Measurements from ENCODE around the gene HOMER1. TPM values are rescaled to one million over a fixed set of nuclear protein-coding genes. Genes with fewer than 3 reads are reported as not detected.

Gene HOMER1
- total RNA-seq, 4 donors from 2014 or later = 4.9 to 10.6 (median 8.2) TPM

- TF ChIP-seq CTCF (IDR thresholded peaks at IDR 0.05) (no peak), POLR2A (IDR thresholded peaks at IDR 0.05) (no peak)
- intact Hi-C loops (cut with DNase I) = no loop called here
- H3K36me3 ChIP-seq = no peaks in the 10 kb centered on the region
- no peak for DNase-seq
- H3K9me3 ChIP-seq = no peaks in the 10 kb centered on the region
- no peaks in the 10 kb centered on the region for H3K27me3 ChIP-seq
- H3K4me1 ChIP-seq = peaks cover 0 to 2% (median 0%) of the 10 kb centered on the region in 3 donors
- no peak overlapping the region for H3K4me3 ChIP-seq
- 72 to 85% methylated on average over 5 of the region's 5 CpGs for WGBS, 2 donors
- no peak overlapping the region for H3K27ac ChIP-seq
Measured at GRCh38 chr5:79418276-79418675, 95.7 kb downstream of the HOMER1 start.

- no peak for TF ChIP-seq CTCF (IDR thresholded peaks at IDR 0.05)
- TF ChIP-seq POLR2A (IDR thresholded peaks at IDR 0.05) = no peak
- intact Hi-C loops (cut with DNase I) = no loop called here
- 96 to 97% methylated on average over 1 of the region's 1 CpG for WGBS, 2 donors
Measured at GRCh38 chr5:79417495-79417894, 96.4 kb downstream of the HOMER1 start.

GRCh38 chr5:79416499-79416898 is 97.4 kb downstream of the HOMER1 start:
- 82 to 84% methylated on average over 2 of the region's 2 CpGs for WGBS, 2 donors
- no peaks in the 10 kb centered on the region for H3K27me3 ChIP-seq
- peaks cover 0 to 7% (median 0%) of the 10 kb centered on the region in 3 donors for H3K4me1 ChIP-seq
- intact Hi-C loops (cut with DNase I) = no loop called here
- H3K36me3 ChIP-seq = no peaks in the 10 kb centered on the region
- no peak overlapping the region for H3K4me3 ChIP-seq
- no peak for DNase-seq
- no peaks in the 10 kb centered on the region for H3K9me3 ChIP-seq
- no peak for TF ChIP-seq CTCF (IDR thresholded peaks at IDR 0.05)
- no peak for TF ChIP-seq POLR2A (IDR thresholded peaks at IDR 0.05)
- H3K27ac ChIP-seq = no peak overlapping the region

More at GRCh38 chr5:79417495-79417894, 96.4 kb downstream of the HOMER1 start:
- H3K9me3 ChIP-seq = no peaks in the 10 kb centered on the region
- H3K36me3 ChIP-seq = no peaks in the 10 kb centered on the region
- no peaks in the 10 kb centered on the region for H3K27me3 ChIP-seq
- DNase-seq = no peak
- no peak overlapping the region for H3K4me3 ChIP-seq
- H3K27ac ChIP-seq = no peak overlapping the region
- H3K4me1 ChIP-seq = peaks cover 0 to 7% (median 0%) of the 10 kb centered on the region in 3 donors

GRCh38 chr5:79413112-79413511 is 100.8 kb downstream of the HOMER1 start:
- DNase-seq = no peak
- Histone ChIP-seq H3K27me3 (no peaks in the 10 kb centered on the region), H3K27ac (no peak overlapping the region), H3K36me3 (peaks cover 0 to 10% (median 0%) of the 10 kb centered on the region in 3 donors), H3K9me3 (peaks cover 0 to 13% (median 11%) of the 10 kb centered on the region in 3 donors), H3K4me1 (peaks cover 0 to 7% (median 0%) of the 10 kb centered on the region in 3 donors), H3K4me3 (no peak overlapping the region)
- TF ChIP-seq CTCF (IDR thresholded peaks at IDR 0.05) (no peak), POLR2A (IDR thresholded peaks at IDR 0.05) (no peak)
- intact Hi-C loops (cut with DNase I) = no loop called here

- intact Hi-C loops (cut with DNase I) = no loop called here
- H3K4me1 ChIP-seq = peaks cover 0 to 2% (median 0%) of the 10 kb centered on the region in 3 donors
- no peak overlapping the region for H3K27ac ChIP-seq
- no peak for TF ChIP-seq POLR2A (IDR thresholded peaks at IDR 0.05)
- TF ChIP-seq CTCF (IDR thresholded peaks at IDR 0.05) = no peak
- H3K36me3 ChIP-seq = peaks cover 0 to 10% (median 0%) of the 10 kb centered on the region in 3 donors
- no peak for DNase-seq
- no peaks in the 10 kb centered on the region for H3K27me3 ChIP-seq
- H3K4me3 ChIP-seq = no peak overlapping the region
- H3K9me3 ChIP-seq = peaks cover 0 to 13% (median 11%) of the 10 kb centered on the region in 3 donors
Measured at GRCh38 chr5:79408028-79408427, 105.9 kb downstream of the HOMER1 start.

All from esophagus squamous epithelium (tissue), 5 donors.